Thyroid gland (tissue), 4 donors: ENCODE results near the gene RUVBL1. TPM values are rescaled to one million over a fixed set of nuclear protein-coding genes. Genes with fewer than 3 reads are reported as not detected.

Source experiments
- DNase-seq, 2 donors: peaks; one replicate each; pipeline ENCODE4 v3.0.0-alpha.2; 2019
- H3K27ac ChIP-seq, 3 donors: fragments of 200-600 bp; sonication (generic); 1 replicate in 2 of 3; 2 replicates in 1 of 3; pipeline ENCODE4 v1.5.1; 2016 to 2019; ENCODE audit warnings: mild to moderate bottlenecking in 1 of 3, moderate library complexity in 1 of 3
- H3K27me3 ChIP-seq: fragments of 200-600 bp; sonication (generic); one replicate; pipeline ENCODE4 v1.5.1; 2019
- H3K36me3 ChIP-seq, 2 donors: fragments of 200-600 bp; sonication (generic); one replicate each; pipeline ENCODE4 v1.5.1; 2016 to 2019
- H3K4me1 ChIP-seq, 2 donors: fragments of 200-600 bp; sonication (generic); one replicate each; pipeline ENCODE4 v1.5.1; 2017 to 2019
- H3K4me3 ChIP-seq, 3 donors: fragments of 200-600 bp; sonication (generic); replicated peaks in 1 of 3; 1 replicate in 2 of 3; 2 replicates in 1 of 3; pipeline ENCODE4 v1.5.1; 2016; ENCODE audit warnings: mild to moderate bottlenecking in 1 of 3
- H3K9me3 ChIP-seq: fragments of 200-600 bp; sonication (generic); one replicate; pipeline ENCODE4 v1.5.1; 2017
- POLR2A ChIP-seq, 2 donors: fragments of 450-650 bp; IDR thresholded peaks; one replicate each; pipeline ENCODE4 v1.6.1; 2017; ENCODE audit warnings: antibody characterized with exemption in 2 of 2, mild to moderate bottlenecking in 2 of 2, moderate library complexity in 1 of 2
- WGBS, 2 donors: methylation state at CpG; one replicate each; pipeline ENCODE4 v1.1.5; 2017; 5-methylcytosine and 5-hydroxymethylcytosine counted together
- intact Hi-C: fragments of 100-400 bp; cut with DNase I; formaldehyde crosslinking; loops from one replicate; pipeline ENCODE4 v1.15.1; 2023
- total RNA-seq, 4 donors: library from RNA; depleted of rRNA; stranded (reverse); fragments of >200 nt; gene quantifications; one replicate each; pipeline ENCODE4 v1.2.3, GENCODE V29; 2016
- TF ChIP-seq, protein P1 (sequence below), 6 experiments: fragments of 200-600 bp in 3 of 6; fragments of 450-650 bp in 3 of 6; sonication (generic) in 3 of 6; IDR thresholded peaks; one replicate each; pipeline ENCODE4 v1.5.1; 2016 to 2019; ENCODE audit warnings: antibody characterized with exemption in 6 of 6, mild to moderate bottlenecking in 2 of 6, inconsistent platforms in 1 of 6, moderate library complexity in 1 of 6

RUVBL1 gene
- 10 to 100 TPM; 23.4 to 44.1 (median 29.6) TPM for total RNA-seq

DNA sequence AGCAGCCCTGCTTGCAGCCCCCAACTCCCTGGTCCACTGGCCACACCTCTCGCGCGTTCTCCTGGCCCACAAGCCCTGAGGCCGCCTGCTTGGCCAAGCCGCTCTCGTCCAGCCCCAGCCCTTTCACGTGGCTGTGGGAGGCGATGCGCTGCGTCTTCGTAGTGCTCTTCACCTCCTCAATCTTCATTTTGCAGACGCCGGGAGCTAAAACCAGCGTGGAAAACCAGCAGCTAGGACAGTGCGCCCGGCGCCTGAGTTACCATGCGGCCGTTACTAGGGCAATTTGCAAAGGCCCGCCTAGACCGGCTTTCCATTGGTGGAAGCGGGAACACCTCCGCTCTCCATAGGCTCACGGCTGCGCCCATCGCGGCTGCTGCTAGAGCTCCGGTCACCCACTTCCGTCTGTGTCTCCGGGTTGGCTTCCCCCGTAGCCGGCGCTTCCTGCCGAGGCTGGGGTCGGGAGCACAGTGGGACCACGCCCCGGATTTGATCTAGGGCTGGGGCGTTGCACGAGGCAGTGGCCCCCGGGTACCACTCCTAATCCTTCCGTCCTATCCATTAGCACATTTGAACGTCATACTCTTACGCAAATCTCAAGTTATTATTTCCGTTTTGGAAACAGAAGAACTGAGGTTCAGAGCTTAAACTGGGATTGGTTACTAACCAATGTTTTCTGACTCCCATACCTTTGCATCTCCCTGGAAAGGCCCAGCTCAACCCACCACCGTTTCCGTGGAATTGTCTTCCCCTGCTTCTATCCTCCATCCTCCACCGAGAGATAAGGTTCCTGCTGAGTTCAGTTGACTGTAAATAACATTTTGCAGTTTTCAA lies at the start of gene RUVBL1:
Gene RUVBL1 (minus strand): TSS at position 275 of the 831 bp plus-strand sequence. CDS start 88 bp downstream, at position 187.
- H3K27me3 ChIP-seq, result no peaks in the 10 kb centered on the region
- intact Hi-C loops, result no loop called here
- peak within 1 kb of the TSS; percentile 17 to 62 (median 41) for H3K27ac ChIP-seq
- H3K4me1 ChIP-seq, result peaks cover 9 to 10% of the 10 kb centered on the region in 2 donors
- H3K4me3 ChIP-seq, result peak within 1 kb of the TSS; percentile 2 to 97 (median 88)
- peak in 1 of 2 donors; percentile 53 for TF ChIP-seq POLR2A (IDR thresholded peaks at IDR 0.05)
- TF ChIP-seq, protein P1, sequence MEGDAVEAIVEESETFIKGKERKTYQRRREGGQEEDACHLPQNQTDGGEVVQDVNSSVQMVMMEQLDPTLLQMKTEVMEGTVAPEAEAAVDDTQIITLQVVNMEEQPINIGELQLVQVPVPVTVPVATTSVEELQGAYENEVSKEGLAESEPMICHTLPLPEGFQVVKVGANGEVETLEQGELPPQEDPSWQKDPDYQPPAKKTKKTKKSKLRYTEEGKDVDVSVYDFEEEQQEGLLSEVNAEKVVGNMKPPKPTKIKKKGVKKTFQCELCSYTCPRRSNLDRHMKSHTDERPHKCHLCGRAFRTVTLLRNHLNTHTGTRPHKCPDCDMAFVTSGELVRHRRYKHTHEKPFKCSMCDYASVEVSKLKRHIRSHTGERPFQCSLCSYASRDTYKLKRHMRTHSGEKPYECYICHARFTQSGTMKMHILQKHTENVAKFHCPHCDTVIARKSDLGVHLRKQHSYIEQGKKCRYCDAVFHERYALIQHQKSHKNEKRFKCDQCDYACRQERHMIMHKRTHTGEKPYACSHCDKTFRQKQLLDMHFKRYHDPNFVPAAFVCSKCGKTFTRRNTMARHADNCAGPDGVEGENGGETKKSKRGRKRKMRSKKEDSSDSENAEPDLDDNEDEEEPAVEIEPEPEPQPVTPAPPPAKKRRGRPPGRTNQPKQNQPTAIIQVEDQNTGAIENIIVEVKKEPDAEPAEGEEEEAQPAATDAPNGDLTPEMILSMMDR (IDR thresholded peaks at IDR 0.05), result no peak
- no peaks in the 10 kb centered on the region for H3K9me3 ChIP-seq
- WGBS, 2 donors, result 4 to 5% methylated on average over 32 to 39 of the region's 47 CpGs
- peak; percentile 96 to 98 for DNase-seq
- H3K36me3 ChIP-seq, result no peaks in the 10 kb centered on the region

GRCh38 chr3:128173200-128173599 lies 49.6 kb upstream of the RUVBL1 start:
- intact Hi-C loops, result loop anchor here (5.0 to 10.0 kb wide), 2 partner anchors 152 to 324 kb away; no protein-coding TSS in a partner anchor
- Histone ChIP-seq H3K4me1 (peaks cover 8 to 14% of the 10 kb centered on the region in 2 donors), H3K27me3 (no peaks in the 10 kb centered on the region), H3K4me3 (no peak overlapping the region), H3K9me3 (no peaks in the 10 kb centered on the region), H3K27ac (no peak overlapping the region), H3K36me3 (no peaks in the 10 kb centered on the region)
- WGBS, 2 donors, result 94 to 96% methylated on average over 8 of the region's 8 CpGs
- TF ChIP-seq POLR2A (IDR thresholded peaks at IDR 0.05), result no peak
- no peak for DNase-seq

- H3K9me3 ChIP-seq, result no peaks in the 10 kb centered on the region
- intact Hi-C loops, result loop anchor here (5.0 to 10.0 kb wide), 2 partner anchors 154 to 326 kb away; no protein-coding TSS in a partner anchor
- H3K4me3 ChIP-seq, result no peak overlapping the region
- H3K27me3 ChIP-seq, result no peaks in the 10 kb centered on the region
- TF ChIP-seq, protein P1 (IDR thresholded peaks at IDR 0.05), result peak; percentile 23 to 89 (median 74)
- TF ChIP-seq POLR2A (IDR thresholded peaks at IDR 0.05), result no peak
- no peak overlapping the region for H3K27ac ChIP-seq
- WGBS, 2 donors, result 15 to 22% methylated on average over 5 of the region's 5 CpGs
- peak; percentile 60 to 63 for DNase-seq
- H3K4me1 ChIP-seq, result peaks cover 8 to 14% of the 10 kb centered on the region in 2 donors
- H3K36me3 ChIP-seq, result no peaks in the 10 kb centered on the region
These were observed 47.4 kb upstream of the RUVBL1 start for GRCh38 chr3:128170866-128171516.

- no peaks in the 10 kb centered on the region for H3K9me3 ChIP-seq
- H3K4me3 ChIP-seq, result no peak overlapping the region
- H3K36me3 ChIP-seq, result no peaks in the 10 kb centered on the region
- WGBS, 2 donors, result 93 to 96% methylated on average over 4 of the region's 4 CpGs
- DNase-seq, result no peak
- TF ChIP-seq POLR2A (IDR thresholded peaks at IDR 0.05), result no peak
- TF ChIP-seq, protein P1 (IDR thresholded peaks at IDR 0.05), result no peak
- H3K4me1 ChIP-seq, result peaks cover 0 to 8% of the 10 kb centered on the region in 2 donors
- intact Hi-C loops, result no loop called here
- H3K27me3 ChIP-seq, result no peaks in the 10 kb centered on the region
- no peak overlapping the region for H3K27ac ChIP-seq
These were observed 45.2 kb upstream of the RUVBL1 start for GRCh38 chr3:128168836-128169235.

DNA sequence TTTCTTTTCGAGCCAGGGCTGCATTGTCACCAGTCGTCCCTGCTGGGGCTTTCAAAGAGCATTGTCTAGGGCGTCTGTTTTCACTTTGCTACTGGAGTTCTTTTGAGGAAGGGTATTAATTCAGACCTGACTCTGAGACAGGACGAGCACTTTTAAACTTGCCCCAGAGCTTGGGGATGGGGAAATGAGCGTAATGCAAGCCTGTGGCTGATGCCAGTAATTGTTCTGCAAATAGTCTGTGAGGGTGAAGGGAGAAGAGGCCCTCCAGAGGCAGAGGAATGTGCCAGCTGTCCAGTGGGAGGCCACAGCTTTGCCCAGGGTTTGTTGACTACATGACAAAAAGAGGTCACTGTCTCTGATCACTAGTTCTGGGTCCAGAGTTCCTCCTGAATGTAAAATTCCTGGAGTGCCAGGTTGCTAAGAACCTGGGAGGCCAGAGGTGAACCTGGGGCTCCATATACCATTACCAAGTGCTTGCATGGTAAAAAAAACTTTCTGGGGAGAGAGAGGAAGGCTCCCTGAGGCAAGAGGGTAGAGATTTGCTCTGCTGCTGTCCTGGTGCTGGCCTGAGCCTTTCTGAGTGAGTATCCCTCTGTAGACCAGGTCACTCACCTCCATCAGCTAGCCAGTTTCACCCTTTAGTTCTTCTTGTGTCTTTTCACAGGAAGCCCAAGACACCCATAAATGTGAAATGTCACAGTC lies 44.5 kb upstream of the RUVBL1 start:
- Histone ChIP-seq H3K27me3 (no peaks in the 10 kb centered on the region), H3K36me3 (no peaks in the 10 kb centered on the region), H3K9me3 (no peaks in the 10 kb centered on the region), H3K4me1 (peaks cover 0 to 8% of the 10 kb centered on the region in 2 donors), H3K27ac (no peak overlapping the region), H3K4me3 (no peak overlapping the region)
- WGBS, 2 donors, result 77 to 80% methylated on average over 5 of the region's 5 CpGs
- TF ChIP-seq, protein P1 (IDR thresholded peaks at IDR 0.05), result no peak
- TF ChIP-seq POLR2A (IDR thresholded peaks at IDR 0.05), result no peak
- no peak for DNase-seq
- intact Hi-C loops, result no loop called here
